ENCODE results near the gene OR6K2. TPM values are rescaled to one million over a fixed set of nuclear protein-coding genes. Genes with fewer than 3 reads are reported as not detected.

Gene OR6K2
- not detected in 2 replicates for polyA plus RNA-seq (2011; rRNA removed)
- polyA minus RNA-seq (2011; rRNA and poly(A)+ RNA removed): not detected in 2 replicates

GRCh38 chr1:158700552-158700951, at the start of gene OR6K2:
OR6K2 (minus strand) TSS chr1:158700652; CDS start chr1:158700652, 0 bp downstream.
- ChIA-PET CTCF (no interaction called here), POLR2A (no interaction called here)
- H3K27me3 ChIP-seq (ENCODE audit: control insufficient read depth, insufficient read depth, low read length): no peaks in the 10 kb centered on the region
- no peak for DNase-seq (ENCODE audit: low read depth, low spot score)
- no peak within 1 kb of the TSS for H3K27ac ChIP-seq (ENCODE audit: low read depth, low read length)
- no peak within 1 kb of the TSS for H3K4me3 ChIP-seq (ENCODE audit: low read depth, low read length)
- no peaks in the 10 kb centered on the region for H3K9me3 ChIP-seq (ENCODE audit: control insufficient read depth, insufficient read depth, low read length)
- TF ChIP-seq CTCF (IDR thresholded peaks at IDR 0.05; ENCODE audit: low read depth, low read length): no peak

GRCh38 chr1:158735848-158736247, 35.4 kb upstream of the OR6K2 start:
- CTCF ChIA-PET: no interaction called here

GRCh38 chr1:158732524-158732923, 32.1 kb upstream of the OR6K2 start:
- Histone ChIP-seq H3K4me3 (ENCODE audit: low read depth, low read length) (no peak overlapping the region), H3K27ac (ENCODE audit: low read depth, low read length) (no peak overlapping the region), H3K27me3 (ENCODE audit: control insufficient read depth, insufficient read depth, low read length) (no peaks in the 10 kb centered on the region), H3K9me3 (ENCODE audit: control insufficient read depth, insufficient read depth, low read length) (no peaks in the 10 kb centered on the region)
- CTCF ChIA-PET: no interaction called here
- no peak for TF ChIP-seq CTCF (IDR thresholded peaks at IDR 0.05; ENCODE audit: low read depth, low read length)
- POLR2A ChIA-PET: no interaction called here
- DNase-seq (ENCODE audit: low read depth, low spot score): no peak

More at GRCh38 chr1:158735848-158736247, 35.4 kb upstream of the OR6K2 start:
- no peak for TF ChIP-seq CTCF (IDR thresholded peaks at IDR 0.05; ENCODE audit: low read depth, low read length)
- Histone ChIP-seq H3K27ac (ENCODE audit: low read depth, low read length) (no peak overlapping the region), H3K4me3 (ENCODE audit: low read depth, low read length) (no peak overlapping the region), H3K27me3 (ENCODE audit: control insufficient read depth, insufficient read depth, low read length) (no peaks in the 10 kb centered on the region), H3K9me3 (ENCODE audit: control insufficient read depth, insufficient read depth, low read length) (no peaks in the 10 kb centered on the region)
- POLR2A ChIA-PET: no interaction called here
- DNase-seq (ENCODE audit: low read depth, low spot score): no peak

GRCh38 chr1:158731707-158732106, 31.3 kb upstream of the OR6K2 start:
- ChIA-PET CTCF (no interaction called here), POLR2A (no interaction called here)
- H3K27me3 ChIP-seq (ENCODE audit: control insufficient read depth, insufficient read depth, low read length): no peaks in the 10 kb centered on the region
- DNase-seq (ENCODE audit: low read depth, low spot score): no peak
- no peak overlapping the region for H3K27ac ChIP-seq (ENCODE audit: low read depth, low read length)
- H3K4me3 ChIP-seq (ENCODE audit: low read depth, low read length): no peak overlapping the region
- H3K9me3 ChIP-seq (ENCODE audit: control insufficient read depth, insufficient read depth, low read length): no peaks in the 10 kb centered on the region
- no peak for TF ChIP-seq CTCF (IDR thresholded peaks at IDR 0.05; ENCODE audit: low read depth, low read length)

- no peak for TF ChIP-seq CTCF (IDR thresholded peaks at IDR 0.05; ENCODE audit: low read depth, low read length)
- Histone ChIP-seq H3K9me3 (ENCODE audit: control insufficient read depth, insufficient read depth, low read length) (no peaks in the 10 kb centered on the region), H3K27me3 (ENCODE audit: control insufficient read depth, insufficient read depth, low read length) (no peaks in the 10 kb centered on the region), H3K4me3 (ENCODE audit: low read depth, low read length) (no peak overlapping the region), H3K27ac (ENCODE audit: low read depth, low read length) (no peak overlapping the region)
- DNase-seq (ENCODE audit: low read depth, low spot score): no peak
- POLR2A ChIA-PET: no interaction called here
- CTCF ChIA-PET: interaction anchor here (0.7 kb wide), 1 partner anchor 10 kb away, joined by 4 read pairs; no protein-coding TSS in a partner anchor
Measured at GRCh38 chr1:158730453-158730852, 30.0 kb upstream of the OR6K2 start.
